SIG-M5 (cell line): ENCODE results near the gene PLA2G4D.

Experiments
- DNase-seq: peaks from one replicate; lab custom pipeline; 2025; lab: John Stamatoyannopoulos, UW

PLA2G4D gene

GRCh38 chr15:42090370-42090769 lies 4.0 kb downstream of the PLA2G4D start:
- no peak for DNase-seq

GRCh38 chr15:42089942-42090341 lies 4.4 kb downstream of the PLA2G4D start:
- no peak for DNase-seq

DNA sequence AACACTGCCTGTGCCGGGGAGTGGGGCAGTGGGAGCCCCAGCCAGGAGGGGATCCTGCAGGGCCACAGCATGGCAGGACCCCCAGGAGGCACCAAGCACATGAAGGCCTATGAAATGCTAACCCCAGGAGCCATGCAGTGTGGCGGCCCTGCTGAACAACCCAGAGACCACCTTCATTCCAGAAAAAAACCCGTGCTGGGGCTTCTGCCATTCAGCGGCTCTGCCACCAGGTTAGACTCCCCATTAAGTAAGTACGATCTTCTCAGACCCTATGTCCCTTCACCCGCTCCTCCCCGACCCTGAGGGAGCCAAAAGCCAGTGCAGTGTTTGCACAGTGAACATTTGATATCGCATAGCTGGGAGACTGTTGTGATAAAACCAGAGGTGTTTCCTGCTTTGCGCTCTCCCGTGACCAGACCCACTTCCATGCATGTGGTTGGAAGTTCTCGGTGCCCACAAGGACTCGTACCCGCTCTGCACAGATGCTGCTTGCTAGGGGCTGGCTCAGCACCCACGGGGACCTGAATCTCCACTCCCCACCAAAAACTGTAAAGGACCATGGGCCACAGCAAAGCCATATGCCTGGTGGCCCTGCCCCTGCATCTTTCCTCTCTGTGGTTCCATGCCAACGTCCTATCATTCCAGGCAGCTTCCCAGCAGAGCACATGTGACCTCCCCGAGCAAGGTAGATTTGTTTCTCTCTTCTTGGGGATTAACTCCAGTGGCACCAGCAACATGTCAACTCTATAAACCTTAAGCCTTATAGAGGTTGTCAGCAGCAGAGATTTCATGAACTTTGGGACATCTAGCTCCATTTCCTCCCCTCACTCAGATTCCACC lies 5.3 kb downstream of the PLA2G4D start:
- no peak for DNase-seq

GRCh38 chr15:42087926-42088800 lies 6.2 kb downstream of the PLA2G4D start:
- DNase-seq = no peak

GRCh38 chr15:42087460-42087859 lies 6.9 kb downstream of the PLA2G4D start:
- no peak for DNase-seq

DNA sequence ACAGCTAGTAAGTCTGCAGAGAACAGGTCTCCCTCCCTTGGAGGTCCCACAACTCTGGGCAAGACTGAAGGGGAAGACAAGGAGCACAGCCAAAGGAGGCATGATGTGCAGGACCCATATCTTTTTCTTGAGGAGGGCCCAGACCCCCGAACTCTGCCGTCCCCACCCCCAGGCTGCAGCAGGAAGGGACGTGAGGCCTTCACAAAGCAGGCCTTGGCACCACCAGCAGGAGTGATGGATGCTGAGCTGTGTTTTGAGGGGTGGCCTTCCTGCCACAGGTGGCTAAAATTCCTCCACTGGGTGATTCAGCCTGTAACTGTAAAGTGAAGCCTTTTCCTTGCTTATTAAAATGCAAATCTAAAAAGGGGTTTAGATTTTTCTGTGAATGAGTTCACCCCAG lies 8.6 kb downstream of the PLA2G4D start:
- DNase-seq = no peak

GRCh38 chr15:42085236-42085605 lies 9.1 kb downstream of the PLA2G4D start:
- no peak for DNase-seq

- DNase-seq = no peak
These were observed 9.7 kb downstream of the PLA2G4D start for GRCh38 chr15:42084465-42085235.

DNA sequence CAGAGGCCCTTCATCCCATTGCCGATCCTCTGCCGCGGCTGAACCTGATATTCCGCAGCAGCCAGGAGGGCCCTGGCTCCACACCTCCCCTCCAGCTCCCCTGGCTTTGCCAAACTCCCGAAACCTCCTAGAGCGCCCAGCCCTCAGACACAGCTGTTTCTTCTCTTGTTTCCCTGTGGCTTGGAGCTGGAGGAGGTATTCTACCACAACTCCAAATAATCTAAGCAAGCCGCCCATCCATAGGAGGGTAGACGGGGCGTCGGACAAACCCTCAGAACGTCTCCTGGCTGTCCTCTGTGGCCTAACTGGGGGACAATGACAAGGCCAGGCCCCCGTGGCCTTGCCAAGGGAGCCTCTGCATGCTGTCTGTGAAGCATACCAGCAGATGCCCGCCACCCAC lies 10.4 kb downstream of the PLA2G4D start:
- DNase-seq = no peak

DNA sequence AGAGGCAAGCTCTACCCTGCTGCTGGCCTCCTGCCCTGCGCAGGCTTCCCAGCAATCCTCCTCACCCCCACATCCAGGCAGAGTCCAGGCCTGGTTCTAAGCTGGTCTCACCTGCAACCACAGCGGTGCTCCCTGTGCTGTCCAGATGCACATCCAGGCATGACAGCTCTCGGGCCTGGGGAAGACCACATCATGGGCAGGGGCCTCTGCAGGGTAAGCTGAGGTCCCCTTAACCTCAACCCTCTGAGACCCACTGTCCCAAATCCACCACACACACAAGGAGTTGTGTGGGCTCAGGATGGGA lies 10.8 kb downstream of the PLA2G4D start:
- DNase-seq = no peak

GRCh38 chr15:42082823-42083604 lies 11.3 kb downstream of the PLA2G4D start:
- DNase-seq = no peak

DNA sequence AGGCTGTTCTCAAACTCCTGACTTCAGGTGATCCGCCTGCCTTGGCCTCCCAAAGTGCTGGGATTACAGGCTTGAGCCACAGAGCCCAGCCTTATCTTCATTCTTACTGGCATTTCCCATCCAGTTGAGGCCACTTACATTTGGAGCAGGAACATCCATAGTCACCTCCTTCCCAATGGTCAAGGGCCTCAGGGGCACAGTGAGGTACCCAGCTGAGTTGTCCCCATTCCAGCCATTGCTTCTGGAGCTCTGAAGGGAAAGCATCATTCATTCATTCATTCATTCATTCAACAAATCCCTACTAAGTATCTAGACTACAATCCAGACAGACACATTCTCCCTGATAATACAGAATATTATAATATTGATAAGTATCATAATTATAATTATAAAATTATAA lies 12.2 kb downstream of the PLA2G4D start:
- DNase-seq = no peak

- DNase-seq = no peak
These were observed 13.2 kb downstream of the PLA2G4D start for GRCh38 chr15:42080919-42081830.

GRCh38 chr15:42080186-42080918 lies 14.0 kb downstream of the PLA2G4D start:
- no peak for DNase-seq

GRCh38 chr15:42079401-42079908 lies 14.9 kb downstream of the PLA2G4D start:
- no peak for DNase-seq

- DNase-seq = no peak
These were observed 15.5 kb downstream of the PLA2G4D start for GRCh38 chr15:42078903-42079302.

GRCh38 chr15:42077689-42078088 lies 16.7 kb downstream of the PLA2G4D start:
- no peak for DNase-seq

- DNase-seq = no peak
These were observed 20.9 kb downstream of the PLA2G4D start for GRCh38 chr15:42073418-42073817.

GRCh38 chr15:42072141-42072685 lies 22.1 kb downstream of the PLA2G4D start:
- DNase-seq = no peak
